B cell (primary cell): ENCODE results near the gene SLC19A1. TPM values are rescaled to one million over a fixed set of nuclear protein-coding genes. Genes with fewer than 3 reads are reported as not detected.

Experiments
- ATAC-seq: fragments of 200-7000 bp; cut with Tn5 transposase; one replicate; pipeline ENCODE4 v1.10.0; 2021; ENCODE audit warnings: low read depth, mild to moderate bottlenecking, moderate number of reproducible peaks, moderate library complexity
- CTCF ChIA-PET: fragments of 350-600 bp; sonication (Branson Sonifier 250); formaldehyde crosslinking; loops from one replicate; lab custom pipeline; 2021; ENCODE audit warnings: antibody characterized with exemption, inconsistent platforms; lab: Charles Lee
- POLR2A ChIA-PET: fragments of 350-600 bp; sonication (Branson Sonifier 250); formaldehyde crosslinking; loops from one replicate; lab custom pipeline; 2021; ENCODE audit warnings: antibody characterized with exemption; lab: Charles Lee
- DNase-seq: peaks from one replicate; pipeline ENCODE4 v3.0.0; 2013
- H2AFZ ChIP-seq: 2 replicates; pipeline ENCODE4 v1.6.1; 2012; ENCODE audit warnings: mild to moderate bottlenecking, low read depth, low read length; ENCODE audit not compliant: insufficient read depth, poor library complexity, severe bottlenecking
- H3K27ac ChIP-seq, 2 donors: 1 replicate in 1 of 2; 2 replicates in 1 of 2; pipeline ENCODE4 v1.5.1; 2012 to 2013; ENCODE audit warnings: low read length in 2 of 2, mild to moderate bottlenecking in 2 of 2, moderate library complexity in 1 of 2
- H3K27me3 ChIP-seq, 4 experiments: fragments of 200-600 bp in 1 of 4; sonication (generic) in 1 of 4; replicated peaks in 1 of 4; 1 replicate in 2 of 4; 2 replicates in 2 of 4; pipeline versions ENCODE4 v1.6.1 to v1.7.0; 2013 to 2016; ENCODE audit warnings: low read length in 3 of 4, mild to moderate bottlenecking in 2 of 4, mixed read lengths in 1 of 4, moderate library complexity in 1 of 4; ENCODE audit not compliant: insufficient read depth in 4 of 4, control insufficient read depth in 3 of 4; ENCODE audit errors: control extremely low read depth in 1 of 4
- H3K36me3 ChIP-seq, 2 experiments: replicated peaks in 1 of 2; 1 replicate in 1 of 2; 2 replicates in 1 of 2; pipeline versions ENCODE4 v1.6.1 to v1.7.1; 2013; ENCODE audit warnings: low read length in 1 of 2; ENCODE audit not compliant: insufficient read depth in 2 of 2, control insufficient read depth in 1 of 2; ENCODE audit errors: control extremely low read depth in 1 of 2, extremely low read depth in 1 of 2
- H3K4me1 ChIP-seq, 2 donors: fragments of 200-600 bp in 1 of 2; sonication (generic) in 1 of 2; 1 replicate in 1 of 2; 2 replicates in 1 of 2; pipeline versions ENCODE4 v1.5.1 to v1.6.1; 2013 to 2017; ENCODE audit warnings: low read length in 2 of 2; ENCODE audit not compliant: control insufficient read depth in 2 of 2, insufficient read depth in 2 of 2
- H3K4me2 ChIP-seq: replicated peaks from 2 replicates; pipeline ENCODE3; 2012; ENCODE audit warnings: mild to moderate bottlenecking, low read depth, low read length; ENCODE audit not compliant: poor library complexity, severe bottlenecking
- H3K4me3 ChIP-seq, 5 experiments: fragments of 200-600 bp in 1 of 5; sonication (generic) in 1 of 5; 1 replicate in 3 of 5; 2 replicates in 2 of 5; pipeline versions ENCODE4 v1.5.1 to v1.7.0; 2011 to 2016; ENCODE audit warnings: low read length in 4 of 5, mild to moderate bottlenecking in 4 of 5, low read depth in 2 of 5, control low read depth in 1 of 5, moderate library complexity in 1 of 5; ENCODE audit not compliant: insufficient read depth in 1 of 5; ENCODE audit errors: control extremely low read depth in 1 of 5, extremely low read depth in 1 of 5
- H3K79me2 ChIP-seq: fragments of 200-600 bp; sonication (generic); one replicate; pipeline ENCODE4 v1.6.0; 2016; ENCODE audit warnings: low read length; ENCODE audit not compliant: control insufficient read depth, insufficient read depth
- H3K9ac ChIP-seq: fragments of 200-600 bp; sonication (generic); 2 replicates; pipeline ENCODE4 v1.6.1; 2017; ENCODE audit warnings: mild to moderate bottlenecking, low read length, moderate library complexity
- H3K9me3 ChIP-seq, 3 donors: one replicate each; pipeline versions ENCODE4 v1.6.1 to v1.7.1; 2013; ENCODE audit warnings: low read length in 2 of 3; ENCODE audit not compliant: control insufficient read depth in 2 of 3, insufficient read depth in 1 of 3; ENCODE audit errors: control extremely low read depth in 1 of 3
- H4K20me1 ChIP-seq: 2 replicates; pipeline ENCODE4 v1.6.0; 2012; ENCODE audit warnings: mild to moderate bottlenecking, low read length; ENCODE audit not compliant: insufficient read depth, control insufficient read depth, poor library complexity, severe bottlenecking
- H3K27ac Mint-ChIP-seq: one replicate; pipeline ENCODE4 v1.8.0; 2021; ENCODE audit warnings: mixed read lengths
- H3K27me3 Mint-ChIP-seq: one replicate; pipeline ENCODE4 v1.8.0; 2021; ENCODE audit warnings: mixed read lengths
- H3K4me1 Mint-ChIP-seq: one replicate; pipeline ENCODE4 v1.8.0; 2021; ENCODE audit warnings: mixed read lengths
- H3K4me3 Mint-ChIP-seq: one replicate; pipeline ENCODE4 v1.8.0; 2021; ENCODE audit warnings: mixed read lengths
- H3K9me3 Mint-ChIP-seq: one replicate; pipeline ENCODE4 v1.8.0; 2022; ENCODE audit warnings: mixed read lengths; ENCODE audit not compliant: insufficient read depth
- EZH2 ChIP-seq: IDR thresholded peaks from 2 replicates; pipeline ENCODE4 v1.6.1; 2012; ENCODE audit warnings: borderline replicate concordance, low read depth, mild to moderate bottlenecking, moderate library complexity, low read length; ENCODE audit not compliant: insufficient read depth, poor library complexity, severe bottlenecking
- WGBS: methylation state at CpG from one replicate; pipeline ENCODE4 v1.1.5; 2013; ENCODE audit warnings: missing lambda C conversion rate; ENCODE audit not compliant: insufficient coverage; 5-methylcytosine and 5-hydroxymethylcytosine counted together
- intact Hi-C: fragments of 100-400 bp; cut with micrococcal nuclease; formaldehyde crosslinking; loops from one replicate; pipeline ENCODE4 v1.10.0; 2022
- polyA plus RNA-seq: library from polyadenylated mRNA; depleted of rRNA; stranded (reverse); fragments of >200 nt; gene quantifications from 2 replicates; pipeline ENCODE4 v1.2.3, GENCODE V29; 2012
- total RNA-seq, 2 donors: library from RNA; stranded (reverse); fragments of 120-200 nt in 1 of 2; gene quantifications; 1 replicate in 1 of 2; 2 replicates in 1 of 2; pipeline versions ENCODE4 v1.2.3 to v1.2.4, GENCODE V29; 2013 to 2022
- TF ChIP-seq, protein P1 (sequence below): fragments of 200-600 bp; IDR thresholded peaks from one replicate; pipeline ENCODE4 v1.8.0; 2022; ENCODE audit warnings: antibody characterized with exemption, mild to moderate bottlenecking

Gene SLC19A1
- total and polyA plus RNA-seq, 2 donors (not counting 1 experiment from before 2014, with no cell fraction given) = 8.7 to 10.1 TPM

DNA sequence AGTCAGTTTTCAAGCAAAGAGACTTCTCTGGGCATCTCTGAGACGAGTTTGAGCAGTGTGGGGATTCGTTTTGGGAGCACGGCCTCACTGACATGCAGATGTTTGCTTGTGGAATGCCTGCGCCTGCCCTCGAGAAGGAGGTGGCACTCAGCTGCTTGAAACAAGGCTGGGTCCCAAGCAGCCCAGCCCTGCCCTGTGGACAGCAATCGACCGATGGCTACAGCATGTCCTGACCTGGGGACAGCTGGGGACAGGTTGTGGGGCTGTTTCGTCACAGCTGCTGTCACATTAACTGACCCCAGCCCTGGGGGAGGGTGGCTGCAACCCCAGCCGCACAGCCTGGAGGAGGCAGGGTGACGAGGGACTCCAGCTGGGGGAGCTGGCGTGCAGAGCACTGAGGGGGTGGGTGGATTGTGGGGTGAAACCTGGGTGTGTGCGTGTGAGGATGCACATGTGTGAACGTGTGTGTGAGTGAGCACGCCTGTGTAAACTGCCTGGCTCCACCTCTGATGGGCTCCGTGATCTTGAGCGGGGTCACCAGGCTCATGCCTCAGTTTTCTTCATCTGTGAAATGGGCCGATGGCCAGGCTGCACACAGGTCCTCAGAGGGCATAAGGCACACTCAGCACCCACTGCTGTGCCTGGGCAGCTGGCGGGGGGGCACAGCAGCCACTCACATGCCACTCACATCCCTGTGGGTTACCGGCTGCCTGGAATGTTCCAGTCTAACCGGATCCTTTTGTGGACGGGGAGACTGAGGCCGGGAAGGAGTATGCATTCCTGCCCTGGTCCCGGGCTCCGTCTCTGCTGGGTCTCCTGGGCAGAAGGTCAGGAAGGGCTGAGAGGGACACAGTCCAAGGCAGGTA lies 87.9 kb downstream of the SLC19A1 start:
- Mint-ChIP-seq H3K4me3 (no peak overlapping the region), H3K4me1 (no peaks in the 10 kb centered on the region), H3K27ac (no peak overlapping the region), H3K9me3 (no peaks in the 10 kb centered on the region), H3K27me3 (no peaks in the 10 kb centered on the region)
- H3K79me2 ChIP-seq = no peaks in the 10 kb centered on the region
- no peak overlapping the region for H3K9ac ChIP-seq
- peaks cover 0 to 6% (median 0%) of the 10 kb centered on the region in 3 donors for H3K9me3 ChIP-seq
- H3K4me3 ChIP-seq = no peak overlapping the region
- H3K27ac ChIP-seq = no peak overlapping the region
- WGBS = 86% methylated on average over 23 of the region's 24 CpGs
- no peaks in the 10 kb centered on the region for H3K4me1 ChIP-seq
- H3K27me3 ChIP-seq = peaks cover 0 to 3% (median 0%) of the 10 kb centered on the region in 4 experiments
- TF ChIP-seq EZH2 = no peak
- TF ChIP-seq, protein P1, sequence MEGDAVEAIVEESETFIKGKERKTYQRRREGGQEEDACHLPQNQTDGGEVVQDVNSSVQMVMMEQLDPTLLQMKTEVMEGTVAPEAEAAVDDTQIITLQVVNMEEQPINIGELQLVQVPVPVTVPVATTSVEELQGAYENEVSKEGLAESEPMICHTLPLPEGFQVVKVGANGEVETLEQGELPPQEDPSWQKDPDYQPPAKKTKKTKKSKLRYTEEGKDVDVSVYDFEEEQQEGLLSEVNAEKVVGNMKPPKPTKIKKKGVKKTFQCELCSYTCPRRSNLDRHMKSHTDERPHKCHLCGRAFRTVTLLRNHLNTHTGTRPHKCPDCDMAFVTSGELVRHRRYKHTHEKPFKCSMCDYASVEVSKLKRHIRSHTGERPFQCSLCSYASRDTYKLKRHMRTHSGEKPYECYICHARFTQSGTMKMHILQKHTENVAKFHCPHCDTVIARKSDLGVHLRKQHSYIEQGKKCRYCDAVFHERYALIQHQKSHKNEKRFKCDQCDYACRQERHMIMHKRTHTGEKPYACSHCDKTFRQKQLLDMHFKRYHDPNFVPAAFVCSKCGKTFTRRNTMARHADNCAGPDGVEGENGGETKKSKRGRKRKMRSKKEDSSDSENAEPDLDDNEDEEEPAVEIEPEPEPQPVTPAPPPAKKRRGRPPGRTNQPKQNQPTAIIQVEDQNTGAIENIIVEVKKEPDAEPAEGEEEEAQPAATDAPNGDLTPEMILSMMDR = no peak
- no peaks in the 10 kb centered on the region for H3K36me3 ChIP-seq
- no peak overlapping the region for H3K4me2 ChIP-seq
- H4K20me1 ChIP-seq = no peaks in the 10 kb centered on the region
- H2AFZ ChIP-seq = no peak overlapping the region
- no peak for DNase-seq
- CTCF ChIA-PET = interaction anchor here (1.0 kb wide), 1 partner anchor 162 kb away, joined by 3 read pairs; no protein-coding TSS in a partner anchor
- POLR2A ChIA-PET = no interaction called here
- intact Hi-C loops = no loop called here
- ATAC-seq = no peak
